Astrocyte of the spinal cord (primary cell): ENCODE results near the gene KLHL26.

Experiments
- DNase-seq: peaks from one replicate; pipeline ENCODE4 v3.0.0; 2011; ENCODE audit warnings: low read depth, low spot score
- H3K4me3 ChIP-seq: 2 replicates; pipeline ENCODE4 v1.5.1; 2011; ENCODE audit warnings: low read depth, mild to moderate bottlenecking, low read length, moderate library complexity
- CTCF ChIP-seq: IDR thresholded peaks from 2 replicates; pipeline ENCODE4 v1.5.1; 2012; ENCODE audit warnings: low read depth, mild to moderate bottlenecking, low read length, inconsistent platforms
- in situ Hi-C: cut with HindIII; loops from 2 replicates; pipeline ENCODE4 v1.10.0; 2017; ENCODE audit warnings: low sequenced_read_pairs

KLHL26 gene

GRCh38 chr19:18710186-18710585 lies 73.4 kb downstream of the KLHL26 start:
- H3K4me3 ChIP-seq: no peak overlapping the region
- no peak for DNase-seq
- in situ Hi-C loops: no loop called here
- TF ChIP-seq CTCF: no peak

GRCh38 chr19:18710996-18711751 lies 74.3 kb downstream of the KLHL26 start:
- H3K4me3 ChIP-seq: no peak overlapping the region
- in situ Hi-C loops: no loop called here
- no peak for TF ChIP-seq CTCF
- no peak for DNase-seq

- no peak overlapping the region for H3K4me3 ChIP-seq
- in situ Hi-C loops: no loop called here
- TF ChIP-seq CTCF: no peak
- DNase-seq: no peak
Observed at GRCh38 chr19:18711893-18712292, 75.1 kb downstream of the KLHL26 start.

GRCh38 chr19:18712981-18713380 lies 76.2 kb downstream of the KLHL26 start:
- in situ Hi-C loops: no loop called here
- no peak for DNase-seq
- TF ChIP-seq CTCF: no peak
- H3K4me3 ChIP-seq: no peak overlapping the region

- H3K4me3 ChIP-seq: no peak overlapping the region
- in situ Hi-C loops: no loop called here
- no peak for DNase-seq
- TF ChIP-seq CTCF: no peak
Observed at GRCh38 chr19:18713550-18714117, 76.8 kb downstream of the KLHL26 start.

- no peak for TF ChIP-seq CTCF
- H3K4me3 ChIP-seq: no peak overlapping the region
- in situ Hi-C loops: no loop called here
- DNase-seq: no peak
Observed at GRCh38 chr19:18715416-18715815, 78.6 kb downstream of the KLHL26 start.
